PFSK-1 (cell line): Measurements from ENCODE around the gene KSR1.

Source experiments
- FOXP2 ChIP-seq: optimal IDR thresholded peaks from 2 replicates; pipeline ENCODE3; 2011; ENCODE audit warnings: borderline replicate concordance, control low read depth, inconsistent platforms; ENCODE audit not compliant: insufficient read depth; ENCODE audit errors: extremely low read length, extremely low read depth
- POLR2AphosphoS5 ChIP-seq: IDR thresholded peaks from 2 replicates; pipeline ENCODE4 v1.6.1; 2012; ENCODE audit warnings: low read depth, mild to moderate bottlenecking, control low read depth, low read length, moderate library complexity
- SIN3A ChIP-seq: IDR thresholded peaks from 2 replicates; pipeline ENCODE4 v1.6.1; 2012; ENCODE audit warnings: mild to moderate bottlenecking, low read length, moderate library complexity, borderline replicate concordance; ENCODE audit not compliant: insufficient read depth
- TAF1 ChIP-seq: IDR thresholded peaks from 2 replicates; pipeline ENCODE4 v1.6.1; 2012; ENCODE audit warnings: low read length, control low read depth, borderline replicate concordance; ENCODE audit not compliant: insufficient read depth
- TF ChIP-seq, protein P1 (sequence below), 2 experiments: IDR thresholded peaks; 2 replicates each; pipeline versions ENCODE4 v1.6.1 to v1.8.0; 2011 to 2012; ENCODE audit warnings: low read depth in 2 of 2, low read length in 2 of 2, control low read depth in 1 of 2, inconsistent platforms in 1 of 2, mild to moderate bottlenecking in 1 of 2, moderate library complexity in 1 of 2; ENCODE audit not compliant: insufficient read depth in 1 of 2

KSR1 gene

DNA sequence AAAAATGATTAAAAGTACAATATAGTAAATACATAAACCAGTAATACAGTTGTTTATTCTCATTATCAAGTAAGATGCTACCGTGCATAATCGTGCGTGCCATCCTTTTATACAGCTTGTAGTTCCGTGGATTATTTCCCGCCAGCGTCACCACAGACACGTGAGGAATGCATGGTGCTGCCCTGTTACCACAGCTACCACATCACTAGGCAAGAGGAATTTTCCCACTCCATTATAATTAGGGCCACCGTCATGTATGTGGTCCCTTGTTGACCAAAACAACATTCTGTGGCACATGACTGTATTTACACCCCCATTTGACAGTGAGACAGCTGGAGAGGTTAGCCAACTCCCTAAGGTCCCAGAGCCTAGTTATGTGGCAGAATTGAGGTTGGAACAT, 144.2 kb downstream of the KSR1 start:
- no peak for TF ChIP-seq SIN3A
- TF ChIP-seq POLR2AphosphoS5, result no peak
- TF ChIP-seq, protein P1, sequence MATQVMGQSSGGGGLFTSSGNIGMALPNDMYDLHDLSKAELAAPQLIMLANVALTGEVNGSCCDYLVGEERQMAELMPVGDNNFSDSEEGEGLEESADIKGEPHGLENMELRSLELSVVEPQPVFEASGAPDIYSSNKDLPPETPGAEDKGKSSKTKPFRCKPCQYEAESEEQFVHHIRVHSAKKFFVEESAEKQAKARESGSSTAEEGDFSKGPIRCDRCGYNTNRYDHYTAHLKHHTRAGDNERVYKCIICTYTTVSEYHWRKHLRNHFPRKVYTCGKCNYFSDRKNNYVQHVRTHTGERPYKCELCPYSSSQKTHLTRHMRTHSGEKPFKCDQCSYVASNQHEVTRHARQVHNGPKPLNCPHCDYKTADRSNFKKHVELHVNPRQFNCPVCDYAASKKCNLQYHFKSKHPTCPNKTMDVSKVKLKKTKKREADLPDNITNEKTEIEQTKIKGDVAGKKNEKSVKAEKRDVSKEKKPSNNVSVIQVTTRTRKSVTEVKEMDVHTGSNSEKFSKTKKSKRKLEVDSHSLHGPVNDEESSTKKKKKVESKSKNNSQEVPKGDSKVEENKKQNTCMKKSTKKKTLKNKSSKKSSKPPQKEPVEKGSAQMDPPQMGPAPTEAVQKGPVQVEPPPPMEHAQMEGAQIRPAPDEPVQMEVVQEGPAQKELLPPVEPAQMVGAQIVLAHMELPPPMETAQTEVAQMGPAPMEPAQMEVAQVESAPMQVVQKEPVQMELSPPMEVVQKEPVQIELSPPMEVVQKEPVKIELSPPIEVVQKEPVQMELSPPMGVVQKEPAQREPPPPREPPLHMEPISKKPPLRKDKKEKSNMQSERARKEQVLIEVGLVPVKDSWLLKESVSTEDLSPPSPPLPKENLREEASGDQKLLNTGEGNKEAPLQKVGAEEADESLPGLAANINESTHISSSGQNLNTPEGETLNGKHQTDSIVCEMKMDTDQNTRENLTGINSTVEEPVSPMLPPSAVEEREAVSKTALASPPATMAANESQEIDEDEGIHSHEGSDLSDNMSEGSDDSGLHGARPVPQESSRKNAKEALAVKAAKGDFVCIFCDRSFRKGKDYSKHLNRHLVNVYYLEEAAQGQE (IDR thresholded peaks at IDR 0.05; ENCODE audit: insufficient read depth in 1 of 2, low read depth in 2 of 2, low read length in 2 of 2), result no peak
- TF ChIP-seq FOXP2, result no peak

DNA sequence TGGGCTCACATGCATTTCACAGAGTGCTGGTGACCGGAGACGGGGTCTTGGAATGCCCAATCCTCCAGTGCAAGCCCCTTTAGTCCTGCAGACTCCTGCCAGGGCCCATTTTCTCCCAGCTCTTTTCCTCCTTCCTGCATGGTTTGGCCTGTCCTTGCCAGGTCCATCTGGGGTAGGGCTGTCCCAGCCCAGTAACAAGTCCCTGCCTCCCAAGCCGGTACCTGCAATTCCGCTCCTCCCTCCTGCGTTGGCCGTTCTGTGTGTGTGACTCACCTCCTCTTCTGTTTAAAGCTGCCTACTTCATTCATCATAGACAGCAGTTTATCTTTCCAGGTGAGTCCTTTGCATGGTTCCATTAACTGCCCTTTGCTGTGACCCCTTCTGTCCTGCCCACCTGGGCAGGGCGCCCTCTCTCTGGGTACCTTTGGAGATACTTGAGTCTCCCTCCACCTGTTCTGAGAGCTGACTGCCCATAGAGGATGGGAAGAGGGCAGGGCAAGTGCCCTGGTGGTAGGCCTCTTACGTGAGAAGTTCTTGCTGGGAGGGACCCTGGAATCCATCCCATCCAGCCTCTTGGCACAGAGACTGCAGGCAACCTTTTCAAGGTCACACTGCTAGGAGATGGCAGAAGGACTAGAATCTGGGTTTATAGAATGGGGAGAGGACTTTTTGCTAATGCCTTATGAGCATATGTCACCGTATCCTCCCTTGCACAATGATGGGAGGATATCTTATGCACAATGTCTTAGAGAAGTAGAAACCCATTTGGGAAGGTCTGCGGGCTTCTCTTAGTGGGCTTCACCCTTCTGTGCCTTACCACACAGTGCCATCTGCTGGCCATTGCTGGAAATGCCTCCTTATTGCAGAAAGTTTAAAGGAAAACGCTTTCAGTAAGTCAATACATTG, 145.1 kb downstream of the KSR1 start:
- no peak for TF ChIP-seq SIN3A

DNA sequence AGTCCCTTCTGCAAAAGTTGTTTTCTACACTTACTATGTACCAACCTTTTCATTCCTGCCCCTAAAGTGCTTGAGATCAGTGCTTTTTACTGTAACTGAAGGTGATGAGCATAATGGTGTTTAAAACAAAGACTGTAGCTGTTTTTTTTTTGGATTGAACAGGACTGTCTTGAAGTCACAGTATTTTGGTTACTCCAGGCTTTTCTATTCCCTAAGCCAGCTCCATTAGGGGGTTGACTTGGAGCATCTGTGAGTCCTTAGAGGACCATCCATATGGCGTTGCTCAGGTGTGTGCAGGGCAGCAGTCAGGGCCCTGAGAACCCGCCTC, 145.7 kb downstream of the KSR1 start:
- TF ChIP-seq POLR2AphosphoS5 (no peak), TAF1 (no peak), SIN3A (no peak), FOXP2 (no peak)
- TF ChIP-seq, protein P1 (IDR thresholded peaks at IDR 0.05; ENCODE audit: insufficient read depth in 1 of 2, low read depth in 2 of 2, low read length in 2 of 2), result no peak

DNA sequence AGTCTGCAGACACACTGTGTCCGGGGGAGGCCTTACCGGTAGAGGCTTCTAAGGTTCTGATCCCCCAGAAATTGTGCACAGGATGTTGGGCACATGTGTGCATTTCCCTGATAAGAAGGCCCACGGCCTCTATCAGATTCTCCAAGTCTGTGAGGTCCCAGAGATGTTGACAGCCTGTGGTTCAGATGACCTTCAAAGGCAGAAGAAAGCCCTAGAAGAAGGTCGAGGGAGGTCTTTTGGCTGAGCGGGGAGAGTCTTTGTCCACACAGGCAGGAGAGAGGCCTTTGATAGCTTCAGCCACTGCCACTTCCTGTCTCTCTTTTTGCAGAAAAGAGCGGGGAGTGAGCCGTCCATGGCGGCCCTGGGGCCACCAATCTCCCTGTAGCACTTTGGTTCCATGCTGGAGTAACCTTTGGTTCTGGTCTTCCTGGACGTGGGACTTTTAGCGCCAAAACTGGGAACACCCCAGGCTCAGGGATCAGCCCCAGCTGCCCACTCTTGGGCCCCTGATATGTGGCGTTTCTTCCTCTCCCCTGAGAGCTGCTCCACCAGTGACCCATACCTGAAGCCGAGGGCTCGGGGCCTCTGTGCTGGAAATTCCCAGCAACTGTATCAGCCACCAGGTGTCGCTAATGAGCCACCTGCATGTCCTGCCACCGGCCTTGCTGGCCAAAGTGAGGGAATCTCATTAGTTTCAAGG, 146.6 kb downstream of the KSR1 start:
- TF ChIP-seq, protein P1 (IDR thresholded peaks at IDR 0.05; ENCODE audit: insufficient read depth in 1 of 2, low read depth in 2 of 2, low read length in 2 of 2), result 0 out of 4 replicates have a peak, but pooled peaks of 1 of the 2 experiments have one; percentile 35
- no peak for TF ChIP-seq TAF1

DNA sequence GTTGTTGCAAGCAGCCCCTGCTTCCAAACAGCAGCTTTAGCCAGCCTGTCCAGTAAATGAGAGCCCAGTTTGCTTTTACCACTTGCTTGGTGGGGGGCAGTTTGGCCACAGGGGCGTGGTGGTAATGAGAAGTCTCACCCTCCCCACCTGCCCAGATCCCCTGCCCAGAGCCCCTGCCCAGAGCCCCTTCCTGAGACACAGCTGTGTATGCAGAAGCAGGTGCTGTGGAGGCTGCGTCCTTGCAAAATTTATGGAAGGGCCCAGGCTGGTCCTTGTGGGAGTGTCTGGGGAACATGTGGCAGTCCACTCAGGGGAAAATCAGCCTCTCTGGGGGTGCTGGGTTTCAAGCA, 147.1 kb downstream of the KSR1 start:
- TF ChIP-seq FOXP2, result no peak
- no peak for TF ChIP-seq SIN3A
- TF ChIP-seq POLR2AphosphoS5, result no peak
- no peak for TF ChIP-seq TAF1
- TF ChIP-seq, protein P1 (IDR thresholded peaks at IDR 0.05; ENCODE audit: insufficient read depth in 1 of 2, low read depth in 2 of 2, low read length in 2 of 2), result no peak
